Hepatic stellate cell (primary cell): ENCODE data around the gene ALOX15B.

Experiments used
- DNase-seq: peaks from one replicate; pipeline ENCODE4 v3.0.0; 2011; ENCODE audit warnings: low spot score

The ALOX15B gene, protein sequence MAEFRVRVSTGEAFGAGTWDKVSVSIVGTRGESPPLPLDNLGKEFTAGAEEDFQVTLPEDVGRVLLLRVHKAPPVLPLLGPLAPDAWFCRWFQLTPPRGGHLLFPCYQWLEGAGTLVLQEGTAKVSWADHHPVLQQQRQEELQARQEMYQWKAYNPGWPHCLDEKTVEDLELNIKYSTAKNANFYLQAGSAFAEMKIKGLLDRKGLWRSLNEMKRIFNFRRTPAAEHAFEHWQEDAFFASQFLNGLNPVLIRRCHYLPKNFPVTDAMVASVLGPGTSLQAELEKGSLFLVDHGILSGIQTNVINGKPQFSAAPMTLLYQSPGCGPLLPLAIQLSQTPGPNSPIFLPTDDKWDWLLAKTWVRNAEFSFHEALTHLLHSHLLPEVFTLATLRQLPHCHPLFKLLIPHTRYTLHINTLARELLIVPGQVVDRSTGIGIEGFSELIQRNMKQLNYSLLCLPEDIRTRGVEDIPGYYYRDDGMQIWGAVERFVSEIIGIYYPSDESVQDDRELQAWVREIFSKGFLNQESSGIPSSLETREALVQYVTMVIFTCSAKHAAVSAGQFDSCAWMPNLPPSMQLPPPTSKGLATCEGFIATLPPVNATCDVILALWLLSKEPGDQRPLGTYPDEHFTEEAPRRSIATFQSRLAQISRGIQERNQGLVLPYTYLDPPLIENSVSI

DNA sequence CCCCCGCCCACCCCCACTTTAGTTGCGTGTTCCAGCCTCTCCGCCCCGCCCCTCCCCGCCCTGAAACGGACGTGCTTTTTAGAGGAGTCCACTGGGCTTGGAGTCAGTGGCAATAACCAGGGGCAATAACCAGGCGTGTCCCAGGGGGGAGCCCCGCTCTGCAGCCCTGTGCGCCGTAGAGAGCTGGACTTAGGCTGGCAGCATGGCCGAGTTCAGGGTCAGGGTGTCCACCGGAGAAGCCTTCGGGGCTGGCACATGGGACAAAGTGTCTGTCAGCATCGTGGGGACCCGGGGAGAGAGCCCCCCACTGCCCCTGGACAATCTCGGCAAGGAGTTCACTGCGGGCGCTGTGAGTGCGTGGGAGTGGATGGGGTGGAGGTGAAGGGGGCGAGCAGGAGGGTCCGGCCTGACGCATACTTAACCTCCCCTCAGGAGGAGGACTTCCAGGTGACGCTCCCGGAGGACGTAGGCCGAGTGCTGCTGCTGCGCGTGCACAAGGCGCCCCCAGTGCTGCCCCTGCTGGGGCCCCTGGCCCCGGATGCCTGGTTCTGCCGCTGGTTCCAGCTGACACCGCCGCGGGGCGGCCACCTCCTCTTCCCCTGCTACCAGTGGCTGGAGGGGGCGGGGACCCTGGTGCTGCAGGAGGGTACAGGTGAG is at the start of gene ALOX15B:
TSS of gene ALOX15B (plus strand) at position 106 of the 657 bp plus-strand sequence. CDS start at position 203, 97 bp downstream.
- DNase-seq, result no peak

DNA sequence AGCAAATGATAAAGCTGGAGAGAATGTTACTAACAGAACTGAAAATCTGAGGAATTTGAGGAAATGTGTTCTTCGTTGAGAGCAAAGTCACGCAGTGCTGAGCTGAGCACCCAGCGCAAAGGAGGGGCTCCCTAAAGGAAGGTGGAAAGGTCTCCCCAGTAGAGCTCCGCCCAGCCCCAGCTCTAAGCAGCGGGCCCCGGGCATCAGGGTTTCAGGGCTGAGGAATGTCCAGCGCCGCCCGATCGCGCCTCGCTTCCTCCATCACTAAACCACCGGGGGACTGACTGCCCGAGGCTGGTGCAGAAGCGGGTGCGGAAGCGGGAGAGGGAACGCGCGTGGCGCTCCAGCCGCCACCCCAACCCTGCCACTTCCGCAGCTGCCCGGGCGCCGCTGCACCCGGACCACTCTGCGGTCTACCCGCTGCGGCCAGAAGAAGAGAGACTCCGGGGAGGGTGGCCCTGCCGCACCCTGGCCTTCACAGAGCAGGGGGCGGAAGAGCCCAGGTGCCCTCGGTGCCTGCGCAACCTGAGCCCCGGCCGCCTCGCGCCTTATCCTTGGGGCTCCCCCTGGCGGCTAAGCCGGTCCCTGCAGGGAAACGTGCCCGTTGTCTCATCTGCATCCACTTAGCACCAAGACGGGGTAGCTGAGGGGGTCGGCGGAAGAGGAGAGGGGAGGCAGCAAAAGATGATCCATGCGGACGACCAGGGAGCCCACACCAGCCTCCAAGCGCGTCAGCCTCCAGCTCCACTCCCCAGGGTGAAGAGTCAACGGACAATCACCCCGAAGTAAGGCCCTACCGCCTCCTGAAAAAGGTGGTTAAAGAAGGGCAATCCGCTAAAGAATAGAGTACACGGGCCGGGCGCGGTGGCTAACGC is 48.8 kb upstream of the ALOX15B start:
- peak; percentile 78 for DNase-seq

DNA sequence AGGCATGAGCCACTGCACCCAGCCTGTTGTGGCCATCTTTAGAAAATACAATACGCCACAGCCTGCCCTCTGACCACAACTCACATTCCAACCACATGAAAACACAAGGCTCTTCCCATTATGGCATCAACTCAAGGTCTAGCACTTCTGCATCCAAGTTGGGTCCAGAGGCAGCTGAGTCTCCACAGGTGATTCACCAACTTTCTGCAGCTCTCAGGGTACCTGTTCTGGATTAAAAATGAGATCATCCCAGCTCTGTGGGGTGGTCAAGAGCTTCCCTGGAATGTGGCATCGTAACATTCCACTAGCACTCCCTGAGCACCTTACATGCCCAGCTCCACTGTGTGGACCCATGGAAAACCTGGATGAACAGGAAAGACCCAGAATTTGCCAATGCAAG is 46.3 kb upstream of the ALOX15B start:
- DNase-seq, result no peak

DNA sequence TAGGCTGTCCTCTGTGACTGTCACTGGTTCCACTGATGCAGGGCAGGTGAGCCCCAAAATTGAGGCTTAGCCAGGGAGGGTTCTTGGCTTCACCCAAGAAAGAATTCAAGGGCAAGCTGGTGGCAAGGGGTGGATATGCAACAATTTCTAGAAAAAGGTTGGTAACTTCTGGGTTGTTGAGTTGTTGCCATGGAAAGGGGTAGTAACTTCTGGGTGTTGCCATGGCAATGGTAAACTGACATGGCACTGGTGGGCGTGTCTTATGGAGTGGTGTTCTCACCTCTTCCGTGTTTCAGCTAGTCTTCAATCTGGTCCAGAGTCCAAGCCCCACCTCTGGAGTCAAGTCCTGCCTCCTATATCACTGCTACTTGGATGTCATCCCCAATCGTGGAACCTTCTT is 45.9 kb upstream of the ALOX15B start:
- DNase-seq, result no peak

DNA sequence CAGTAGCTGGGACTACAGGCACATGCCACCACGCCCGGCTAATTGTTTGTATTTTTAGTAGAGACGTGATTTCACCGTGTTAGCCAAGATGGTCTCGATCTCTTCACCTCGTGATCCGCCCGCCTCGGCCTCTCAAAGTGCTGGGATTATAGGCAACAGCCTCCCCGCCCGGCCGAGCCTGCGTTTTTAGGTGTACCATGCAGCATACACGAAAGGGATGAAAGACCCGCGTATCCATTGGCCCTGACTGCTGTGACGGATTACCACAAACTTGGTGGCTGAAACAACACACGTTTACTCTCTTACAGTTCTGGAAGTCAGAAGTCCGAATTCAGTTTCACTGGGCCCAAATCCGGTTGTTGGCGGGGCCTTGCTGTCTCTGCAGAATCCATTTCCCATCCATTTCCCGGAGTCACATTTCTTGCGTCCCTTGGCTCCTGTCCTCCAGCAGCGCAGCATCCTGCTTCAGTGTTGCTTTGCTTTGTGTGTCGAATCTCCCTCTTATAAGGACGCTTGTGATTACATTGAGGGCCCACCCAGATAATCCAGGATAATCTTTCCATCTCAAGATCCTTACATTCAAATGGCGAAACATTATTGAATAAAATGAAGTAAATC is 44.8 kb upstream of the ALOX15B start:
- DNase-seq, result no peak

DNA sequence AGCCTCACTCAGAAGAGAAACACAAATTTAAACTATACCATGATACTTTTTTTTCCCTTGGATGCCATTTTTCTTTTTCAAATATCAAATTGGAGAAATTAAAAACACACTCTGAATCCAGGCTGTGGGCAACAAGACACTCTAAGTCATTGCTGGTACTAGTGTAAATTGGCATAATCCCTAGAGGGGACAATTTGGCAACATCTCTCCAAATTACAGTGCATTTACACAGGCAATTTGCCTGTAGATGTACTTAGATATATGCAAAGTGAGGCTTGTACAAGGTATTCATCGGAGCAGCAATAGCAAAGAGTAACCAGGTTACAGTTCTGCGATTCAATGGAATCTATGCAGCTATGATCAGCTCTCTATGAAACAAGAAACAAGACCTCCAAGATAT is 43.1 kb upstream of the ALOX15B start:
- no peak for DNase-seq

DNA sequence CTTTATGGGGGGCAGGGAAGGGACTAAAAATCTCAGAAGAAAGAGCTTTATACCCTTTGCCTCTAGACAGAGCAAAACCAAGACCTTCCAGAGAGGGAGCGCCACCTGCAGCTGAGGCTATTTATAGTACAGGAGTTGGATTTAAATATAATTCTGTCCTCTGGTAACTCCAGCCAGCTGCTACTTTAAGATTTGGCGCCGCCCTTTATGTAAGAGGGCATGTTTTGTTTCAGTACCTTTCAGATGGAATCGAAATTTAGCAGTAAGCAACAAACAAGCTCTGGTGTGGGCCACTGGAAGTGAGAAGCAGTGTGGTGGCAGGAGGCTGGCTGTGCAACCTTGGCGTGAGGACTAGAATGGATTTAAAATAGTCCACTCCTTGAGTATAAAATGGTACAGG is 41.7 kb upstream of the ALOX15B start:
- DNase-seq, result no peak

DNA sequence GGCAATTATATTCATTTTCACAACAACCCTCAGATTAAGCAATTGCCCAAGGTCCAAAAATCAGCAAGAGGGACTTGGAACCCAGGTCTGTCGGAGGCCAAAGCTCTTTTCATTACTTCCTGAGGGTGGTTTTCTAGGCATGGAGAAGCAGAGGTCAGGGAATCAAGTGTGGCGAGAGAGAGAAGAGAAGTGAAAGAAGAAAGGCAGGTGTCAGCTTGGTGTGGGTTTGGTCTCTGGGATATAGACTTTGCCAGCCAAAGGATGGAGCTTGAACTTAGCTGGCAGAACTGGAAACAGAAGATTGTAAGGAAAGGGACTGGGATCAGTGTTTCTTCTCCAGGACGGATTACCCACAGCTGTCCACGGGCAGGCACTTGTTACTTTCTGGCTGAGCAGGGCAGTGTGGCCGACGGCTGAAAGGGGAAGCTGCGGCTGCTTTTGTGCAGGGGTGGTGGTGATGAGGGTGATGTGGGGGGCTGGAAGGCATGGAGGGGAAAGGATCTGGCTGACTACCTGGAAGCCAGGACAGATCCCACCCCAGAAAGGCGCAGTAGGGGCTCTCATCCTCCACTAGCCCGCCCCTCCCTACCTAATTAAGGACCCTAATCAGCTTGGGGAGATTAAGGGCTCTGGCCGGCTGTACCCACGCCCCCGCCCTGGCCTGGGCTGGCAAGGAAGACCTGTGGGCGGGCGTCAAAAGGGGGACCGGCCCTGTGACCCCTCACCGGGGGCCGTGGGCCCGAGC is 36.7 kb upstream of the ALOX15B start, which contains the start of gene GUCY2D:
TSS of gene GUCY2D (plus strand) at position 640 of the 745 bp plus-strand sequence. CDS start 433 bp downstream, outside the sequence.
- no peak for DNase-seq

DNA sequence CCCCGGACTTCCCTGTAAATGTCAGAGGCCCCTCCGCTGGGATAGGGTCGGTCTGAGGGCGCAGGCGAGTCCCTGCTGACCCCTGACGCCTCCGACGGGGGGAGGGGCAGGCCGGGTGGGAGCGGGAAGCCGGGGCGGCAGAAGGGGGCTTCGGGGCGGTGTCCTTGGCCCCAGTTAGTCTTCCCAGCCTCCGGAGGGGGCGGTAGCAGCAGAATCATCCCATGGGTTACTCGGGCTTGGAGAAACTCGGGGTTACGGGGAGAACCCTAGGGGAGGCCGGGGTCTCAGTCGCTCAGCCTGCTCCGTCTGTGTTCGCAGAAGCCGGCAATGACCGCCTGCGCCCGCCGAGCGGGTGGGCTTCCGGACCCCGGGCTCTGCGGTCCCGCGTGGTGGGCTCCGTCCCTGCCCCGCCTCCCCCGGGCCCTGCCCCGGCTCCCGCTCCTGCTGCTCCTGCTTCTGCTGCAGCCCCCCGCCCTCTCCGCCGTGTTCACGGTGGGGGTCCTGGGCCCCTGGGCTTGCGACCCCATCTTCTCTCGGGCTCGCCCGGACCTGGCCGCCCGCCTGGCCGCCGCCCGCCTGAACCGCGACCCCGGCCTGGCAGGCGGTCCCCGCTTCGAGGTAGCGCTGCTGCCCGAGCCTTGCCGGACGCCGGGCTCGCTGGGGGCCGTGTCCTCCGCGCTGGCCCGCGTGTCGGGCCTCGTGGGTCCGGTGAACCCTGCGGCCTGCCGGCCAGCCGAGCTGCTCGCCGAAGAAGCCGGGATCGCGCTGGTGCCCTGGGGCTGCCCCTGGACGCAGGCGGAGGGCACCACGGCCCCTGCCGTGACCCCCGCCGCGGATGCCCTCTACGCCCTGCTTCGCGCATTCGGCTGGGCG is 35.9 kb upstream of the ALOX15B start:
- no peak for DNase-seq

DNA sequence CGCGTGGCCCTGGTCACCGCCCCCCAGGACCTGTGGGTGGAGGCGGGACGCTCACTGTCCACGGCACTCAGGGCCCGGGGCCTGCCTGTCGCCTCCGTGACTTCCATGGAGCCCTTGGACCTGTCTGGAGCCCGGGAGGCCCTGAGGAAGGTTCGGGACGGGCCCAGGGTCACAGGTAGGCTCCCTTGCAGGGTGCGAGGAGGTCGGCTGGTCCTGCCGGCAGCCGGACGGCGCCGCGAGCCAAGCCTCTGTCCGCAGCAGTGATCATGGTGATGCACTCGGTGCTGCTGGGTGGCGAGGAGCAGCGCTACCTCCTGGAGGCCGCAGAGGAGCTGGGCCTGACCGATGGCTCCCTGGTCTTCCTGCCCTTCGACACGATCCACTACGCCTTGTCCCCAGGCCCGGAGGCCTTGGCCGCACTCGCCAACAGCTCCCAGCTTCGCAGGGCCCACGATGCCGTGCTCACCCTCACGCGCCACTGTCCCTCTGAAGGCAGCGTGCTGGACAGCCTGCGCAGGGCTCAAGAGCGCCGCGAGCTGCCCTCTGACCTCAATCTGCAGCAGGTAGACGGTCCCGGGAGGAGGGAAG is 35.2 kb upstream of the ALOX15B start:
- DNase-seq, result no peak

DNA sequence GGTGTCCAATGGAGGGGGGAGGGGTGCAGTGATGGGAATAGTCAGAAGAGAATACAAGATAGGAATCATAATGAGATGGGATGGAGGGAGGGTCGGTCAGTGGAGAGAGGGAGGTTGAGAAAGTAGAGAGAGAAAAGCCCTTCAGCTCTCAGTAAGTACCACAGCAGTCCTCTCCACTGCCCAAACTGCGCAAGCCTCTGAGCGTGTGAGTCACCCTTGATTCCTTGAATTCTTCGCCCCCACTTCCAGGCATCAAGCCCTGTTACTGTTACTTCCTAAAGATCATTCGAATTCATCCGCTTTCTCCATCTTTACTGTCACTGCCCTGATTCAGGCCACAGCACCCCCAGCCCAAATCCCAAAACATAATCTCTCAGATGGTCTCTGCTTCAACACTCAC is 34.0 kb upstream of the ALOX15B start:
- DNase-seq, result peak; percentile 80

DNA sequence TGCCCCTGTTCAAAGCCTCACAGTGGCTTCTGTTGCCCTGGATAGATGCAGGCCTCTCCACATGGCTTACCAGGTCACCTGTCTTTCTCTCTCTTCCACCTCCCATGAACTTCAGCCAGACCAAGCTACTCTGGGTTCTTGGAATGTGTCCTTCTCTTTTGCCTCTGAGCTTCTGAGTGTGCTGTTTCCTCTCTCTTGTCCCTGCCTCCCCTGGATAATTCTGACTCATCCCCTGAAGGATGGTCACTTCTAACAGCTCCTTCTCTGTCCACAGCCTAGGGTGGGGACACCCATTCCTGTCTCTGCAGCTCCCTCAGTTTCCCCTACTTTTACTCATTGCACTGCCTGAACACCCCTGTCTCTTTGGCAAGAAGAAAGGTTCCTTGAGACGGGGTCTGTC is 33.5 kb upstream of the ALOX15B start:
- DNase-seq, result peak; percentile 65

DNA sequence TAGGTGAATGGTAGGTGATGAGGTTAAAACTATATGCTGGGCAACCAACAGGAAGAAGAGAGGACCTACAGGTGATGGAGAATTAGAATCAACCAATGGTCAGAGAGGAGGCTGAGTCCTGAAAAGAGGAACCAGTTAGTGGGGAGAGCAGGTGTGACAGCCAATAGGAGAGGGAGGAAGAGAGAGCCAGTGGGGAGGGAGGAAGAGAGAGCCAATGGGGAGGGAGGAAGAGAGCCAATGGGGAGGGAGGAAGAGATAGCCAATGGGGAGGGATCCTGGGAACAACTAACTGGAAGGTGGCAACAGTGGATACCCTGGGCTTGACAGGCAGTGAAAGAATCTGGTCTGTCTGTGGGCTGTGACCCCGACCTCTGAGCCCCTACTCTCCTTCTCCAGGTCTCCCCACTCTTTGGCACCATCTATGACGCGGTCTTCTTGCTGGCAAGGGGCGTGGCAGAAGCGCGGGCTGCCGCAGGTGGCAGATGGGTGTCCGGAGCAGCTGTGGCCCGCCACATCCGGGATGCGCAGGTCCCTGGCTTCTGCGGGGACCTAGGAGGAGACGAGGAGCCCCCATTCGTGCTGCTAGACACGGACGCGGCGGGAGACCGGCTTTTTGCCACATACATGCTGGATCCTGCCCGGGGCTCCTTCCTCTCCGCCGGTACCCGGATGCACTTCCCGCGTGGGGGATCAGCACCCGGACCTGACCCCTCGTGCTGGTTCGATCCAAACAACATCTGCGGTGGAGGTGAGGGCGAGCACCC is 32.7 kb upstream of the ALOX15B start:
- DNase-seq, result no peak

DNA sequence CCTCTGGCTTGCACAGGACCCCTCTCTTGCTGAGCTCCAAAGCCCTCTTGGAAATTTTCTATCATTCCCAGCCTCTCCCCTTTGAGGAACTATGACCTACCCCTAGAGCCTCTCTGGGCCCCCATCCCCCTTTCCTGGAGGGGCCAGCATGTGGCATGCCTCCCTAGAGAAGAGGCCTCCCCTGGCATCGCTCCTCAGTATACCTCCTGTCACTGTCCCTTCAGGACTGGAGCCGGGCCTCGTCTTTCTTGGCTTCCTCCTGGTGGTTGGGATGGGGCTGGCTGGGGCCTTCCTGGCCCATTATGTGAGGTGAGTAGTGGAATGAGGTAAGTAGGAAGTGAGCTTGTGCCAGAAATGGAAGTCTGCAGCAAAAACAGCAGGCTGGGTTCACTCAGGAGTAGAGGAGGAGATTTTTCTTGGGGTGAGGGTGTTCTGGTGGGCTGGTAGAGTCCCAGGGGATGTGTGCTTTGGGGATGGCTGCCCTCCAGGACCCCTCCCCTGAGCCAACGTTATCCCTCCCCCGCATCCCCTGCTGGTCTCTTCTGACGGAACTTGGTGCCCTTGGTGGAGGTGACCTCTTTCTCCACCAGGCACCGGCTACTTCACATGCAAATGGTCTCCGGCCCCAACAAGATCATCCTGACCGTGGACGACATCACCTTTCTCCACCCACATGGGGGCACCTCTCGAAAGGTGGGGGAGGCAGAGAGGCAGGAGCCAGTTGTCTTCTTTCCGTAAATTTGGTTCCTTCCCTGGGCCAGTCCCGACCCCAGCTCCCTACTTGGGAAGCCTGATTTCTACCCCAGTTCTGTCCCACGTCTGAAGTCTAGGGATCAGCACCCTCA is 31.8 kb upstream of the ALOX15B start:
- DNase-seq, result no peak

DNA sequence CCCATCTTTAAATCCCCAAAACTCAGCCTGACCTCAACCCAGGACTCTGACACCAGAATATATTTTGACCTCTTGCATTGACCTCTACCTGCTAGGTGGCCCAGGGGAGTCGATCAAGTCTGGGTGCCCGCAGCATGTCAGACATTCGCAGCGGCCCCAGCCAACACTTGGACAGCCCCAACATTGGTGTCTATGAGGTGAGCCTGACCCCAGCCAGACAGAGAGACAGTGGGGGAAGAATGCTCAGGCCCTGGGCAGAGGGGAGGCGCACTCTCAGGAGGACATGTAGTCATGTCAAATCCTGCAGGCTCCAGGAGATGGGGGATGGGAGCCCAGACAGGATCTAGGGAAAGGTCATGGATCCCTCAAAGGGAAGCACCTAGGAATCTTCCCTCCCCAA is 31.0 kb upstream of the ALOX15B start:
- DNase-seq, result no peak

DNA sequence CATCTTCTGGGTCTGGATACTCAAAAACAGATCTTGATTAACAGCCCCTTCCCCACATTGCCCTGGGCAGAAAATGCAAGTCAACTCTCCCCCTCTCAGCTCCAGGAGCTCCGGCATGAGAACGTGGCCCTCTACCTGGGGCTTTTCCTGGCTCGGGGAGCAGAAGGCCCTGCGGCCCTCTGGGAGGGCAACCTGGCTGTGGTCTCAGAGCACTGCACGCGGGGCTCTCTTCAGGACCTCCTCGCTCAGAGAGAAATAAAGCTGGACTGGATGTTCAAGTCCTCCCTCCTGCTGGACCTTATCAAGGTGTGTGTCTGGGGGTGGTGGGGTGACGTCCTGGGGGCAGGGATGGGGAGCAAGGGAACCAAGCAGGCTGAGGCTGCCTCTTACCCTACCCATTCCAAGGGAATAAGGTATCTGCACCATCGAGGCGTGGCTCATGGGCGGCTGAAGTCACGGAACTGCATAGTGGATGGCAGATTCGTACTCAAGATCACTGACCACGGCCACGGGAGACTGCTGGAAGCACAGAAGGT is 26.7 kb upstream of the ALOX15B start:
- DNase-seq, result no peak

DNA sequence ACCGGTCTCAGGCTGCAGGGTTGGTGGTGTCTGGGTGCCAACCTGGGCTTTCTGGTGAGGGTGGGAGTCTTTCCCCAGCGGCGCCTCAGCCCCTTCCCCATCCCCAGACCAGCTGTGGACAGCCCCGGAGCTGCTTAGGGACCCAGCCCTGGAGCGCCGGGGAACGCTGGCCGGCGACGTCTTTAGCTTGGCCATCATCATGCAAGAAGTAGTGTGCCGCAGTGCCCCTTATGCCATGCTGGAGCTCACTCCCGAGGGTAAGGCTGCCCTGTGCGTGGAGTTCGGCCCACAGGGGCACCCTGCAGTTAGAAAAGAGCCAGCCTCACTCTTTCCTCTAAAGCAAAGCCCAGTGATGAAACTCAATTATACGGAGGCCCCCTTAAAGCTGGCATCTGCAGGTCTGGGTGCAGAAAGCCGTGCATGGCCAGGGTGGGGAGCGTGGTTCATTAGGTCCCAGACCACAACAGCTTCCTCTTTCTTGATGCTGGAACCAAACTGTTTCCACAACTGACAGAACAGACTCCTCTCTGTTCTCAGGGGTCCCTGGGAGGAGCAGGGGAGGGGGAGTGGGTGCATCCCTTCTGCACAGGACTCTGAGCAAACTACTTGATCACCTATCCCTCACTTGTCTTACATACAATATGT is 25.7 kb upstream of the ALOX15B start:
- no peak for DNase-seq
